NCI-H510A (cell line): ENCODE data around the gene CCDC63.

ENCODE experiments used
- DNase-seq: peaks from one replicate; lab custom pipeline; 2025; lab: John Stamatoyannopoulos, UW

The CCDC63 gene

GRCh38 chr12:110885152-110885840 lies 38.5 kb downstream of the CCDC63 start:
- DNase-seq = no peak

GRCh38 chr12:110888256-110888991 lies 41.6 kb downstream of the CCDC63 start:
- no peak for DNase-seq

- DNase-seq = no peak
Measured at GRCh38 chr12:110889361-110889760, 42.6 kb downstream of the CCDC63 start.

GRCh38 chr12:110893956-110894355 lies 47.2 kb downstream of the CCDC63 start:
- DNase-seq = no peak

GRCh38 chr12:110896559-110896958 lies 49.8 kb downstream of the CCDC63 start:
- no peak for DNase-seq

- no peak for DNase-seq
Measured at GRCh38 chr12:110901401-110901800, 54.6 kb downstream of the CCDC63 start.

- no peak for DNase-seq
Measured at GRCh38 chr12:110903511-110903910, 56.7 kb downstream of the CCDC63 start.

GRCh38 chr12:110906083-110906482 lies 59.3 kb downstream of the CCDC63 start:
- no peak for DNase-seq

- DNase-seq = no peak
Measured at GRCh38 chr12:110906516-110906915, 59.7 kb downstream of the CCDC63 start.

- DNase-seq = no peak
Measured at GRCh38 chr12:110906985-110907384, 60.2 kb downstream of the CCDC63 start.

GRCh38 chr12:110907583-110907982 lies 60.8 kb downstream of the CCDC63 start:
- no peak for DNase-seq

GRCh38 chr12:110908377-110909152 lies 61.8 kb downstream of the CCDC63 start:
- no peak for DNase-seq

GRCh38 chr12:110912263-110912662 lies 65.5 kb downstream of the CCDC63 start:
- no peak for DNase-seq

- DNase-seq = no peak
Measured at GRCh38 chr12:110913119-110914056, 66.6 kb downstream of the CCDC63 start.

GRCh38 chr12:110916295-110916875 lies 69.6 kb downstream of the CCDC63 start:
- no peak for DNase-seq

- DNase-seq = no peak
Measured at GRCh38 chr12:110917467-110917866, 70.7 kb downstream of the CCDC63 start.

- no peak for DNase-seq
Measured at GRCh38 chr12:110917961-110918360, 71.2 kb downstream of the CCDC63 start.

- DNase-seq = no peak
Measured at GRCh38 chr12:110919720-110920119, 72.9 kb downstream of the CCDC63 start.

GRCh38 chr12:110920324-110920910 lies 73.6 kb downstream of the CCDC63 start, which contains the start of gene MYL2:
Gene MYL2, minus strand, starts transcription at chr12:110920579. Its CDS starts 50 bp downstream, at chr12:110920529.
- DNase-seq = no peak

- DNase-seq = no peak
Measured at GRCh38 chr12:110921262-110921661, 74.5 kb downstream of the CCDC63 start.

- DNase-seq = no peak
Measured at GRCh38 chr12:110922652-110923051, 75.9 kb downstream of the CCDC63 start.
